Measurements from ENCODE around the gene SLAMF1.

DNA sequence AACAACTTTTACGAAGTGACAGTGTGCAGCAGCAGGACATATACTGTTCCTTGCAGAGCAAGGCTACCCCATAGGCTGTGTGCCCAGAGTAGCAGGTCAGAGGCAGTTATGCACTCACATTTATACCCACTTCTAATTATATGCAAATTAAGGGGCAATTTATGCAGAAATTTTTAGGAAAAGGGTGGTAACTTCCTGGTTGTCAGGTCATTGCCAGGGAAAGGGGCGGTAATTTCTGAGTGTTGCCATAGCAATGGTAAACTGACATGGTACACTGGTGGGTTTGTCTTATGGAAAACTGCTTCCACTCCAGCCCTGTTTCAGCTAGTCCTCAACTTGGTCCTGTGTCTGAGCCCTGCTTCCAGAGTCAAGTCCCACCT, 12.0 kb upstream of the SLAMF1 start:
- TF ChIP-seq, protein P1, sequence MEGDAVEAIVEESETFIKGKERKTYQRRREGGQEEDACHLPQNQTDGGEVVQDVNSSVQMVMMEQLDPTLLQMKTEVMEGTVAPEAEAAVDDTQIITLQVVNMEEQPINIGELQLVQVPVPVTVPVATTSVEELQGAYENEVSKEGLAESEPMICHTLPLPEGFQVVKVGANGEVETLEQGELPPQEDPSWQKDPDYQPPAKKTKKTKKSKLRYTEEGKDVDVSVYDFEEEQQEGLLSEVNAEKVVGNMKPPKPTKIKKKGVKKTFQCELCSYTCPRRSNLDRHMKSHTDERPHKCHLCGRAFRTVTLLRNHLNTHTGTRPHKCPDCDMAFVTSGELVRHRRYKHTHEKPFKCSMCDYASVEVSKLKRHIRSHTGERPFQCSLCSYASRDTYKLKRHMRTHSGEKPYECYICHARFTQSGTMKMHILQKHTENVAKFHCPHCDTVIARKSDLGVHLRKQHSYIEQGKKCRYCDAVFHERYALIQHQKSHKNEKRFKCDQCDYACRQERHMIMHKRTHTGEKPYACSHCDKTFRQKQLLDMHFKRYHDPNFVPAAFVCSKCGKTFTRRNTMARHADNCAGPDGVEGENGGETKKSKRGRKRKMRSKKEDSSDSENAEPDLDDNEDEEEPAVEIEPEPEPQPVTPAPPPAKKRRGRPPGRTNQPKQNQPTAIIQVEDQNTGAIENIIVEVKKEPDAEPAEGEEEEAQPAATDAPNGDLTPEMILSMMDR (IDR thresholded peaks at IDR 0.05) = no peak
- TF ChIP-seq POLR2A (IDR thresholded peaks at IDR 0.05) = no peak

Data from body of pancreas (tissue), 4 donors.